H9 (cell line): Measurements from ENCODE around the gene WSB1. TPM values are rescaled to one million over a fixed set of nuclear protein-coding genes. Genes with fewer than 3 reads are reported as not detected.
A peak's percentile ranks its signal among the peaks of the same experiment; 100 is the strongest.

Source experiments
- DNase-seq: peaks from one replicate; pipeline ENCODE4 v3.0.0-alpha.2; 2017
- H2AFZ ChIP-seq: one replicate; pipeline ENCODE4 v1.6.1; 2013; ENCODE audit warnings: mild to moderate bottlenecking, low read length, control low read depth, moderate library complexity
- H2AK5ac ChIP-seq: 2 replicates; pipeline ENCODE4 v1.6.1; 2013; ENCODE audit warnings: low read length, control low read depth, mixed read lengths; ENCODE audit not compliant: insufficient read length
- H2BK120ac ChIP-seq: one replicate; pipeline ENCODE4 v1.6.1; 2013; ENCODE audit warnings: low read depth, mild to moderate bottlenecking, low read length, control low read depth, inconsistent platforms; ENCODE audit not compliant: poor library complexity, severe bottlenecking
- H2BK12ac ChIP-seq: 2 replicates; pipeline ENCODE4 v1.6.1; 2013; ENCODE audit warnings: low read length, control low read depth, mixed read lengths, low read depth; ENCODE audit not compliant: insufficient read length
- H2BK15ac ChIP-seq: 2 replicates; pipeline ENCODE4 v1.6.1; 2013; ENCODE audit warnings: low read depth, low read length, control low read depth
- H2BK20ac ChIP-seq: one replicate; pipeline ENCODE4 v1.6.1; 2013; ENCODE audit warnings: low read depth, mild to moderate bottlenecking, low read length, control low read depth, inconsistent platforms; ENCODE audit not compliant: poor library complexity, severe bottlenecking
- H2BK5ac ChIP-seq: 2 replicates; pipeline ENCODE4 v1.6.1; 2013; ENCODE audit warnings: low read length, control low read depth, mixed read lengths; ENCODE audit not compliant: insufficient read length
- H3K14ac ChIP-seq: 2 replicates; pipeline ENCODE4 v1.6.1; 2013; ENCODE audit warnings: low read length, control low read depth; ENCODE audit not compliant: insufficient read depth
- H3K18ac ChIP-seq: 2 replicates; pipeline ENCODE4 v1.6.1; 2013; ENCODE audit warnings: low read depth, mild to moderate bottlenecking, mixed read lengths, low read length, control low read depth; ENCODE audit not compliant: insufficient read length
- H3K23ac ChIP-seq: 2 replicates; pipeline ENCODE4 v1.6.1; 2013; ENCODE audit warnings: low read length, control low read depth, mixed read lengths, low read depth; ENCODE audit not compliant: insufficient read length
- H3K23me2 ChIP-seq: 2 replicates; pipeline ENCODE4 v1.6.1; 2013; ENCODE audit warnings: low read depth, mild to moderate bottlenecking, mixed read lengths, low read length, control low read depth; ENCODE audit not compliant: insufficient read length, poor library complexity, severe bottlenecking
- H3K27ac ChIP-seq: 2 replicates; pipeline ENCODE4 v1.5.1; 2013; ENCODE audit warnings: low read length, control low read depth, mixed read lengths, low read depth; ENCODE audit not compliant: insufficient read length
- H3K27me3 ChIP-seq: 2 replicates; pipeline ENCODE4 v1.6.1; 2013; ENCODE audit warnings: low read length, control low read depth, inconsistent platforms; ENCODE audit not compliant: insufficient read depth
- H3K4ac ChIP-seq: 2 replicates; pipeline ENCODE4 v1.6.1; 2013; ENCODE audit warnings: low read depth, mild to moderate bottlenecking, control low read depth, inconsistent platforms, low read length, moderate library complexity
- H3K4me1 ChIP-seq: 2 replicates; pipeline ENCODE4 v1.6.1; 2013; ENCODE audit warnings: low read length, control low read depth, inconsistent platforms; ENCODE audit not compliant: insufficient read depth
- H3K4me2 ChIP-seq: 2 replicates; pipeline ENCODE4 v1.6.1; 2013; ENCODE audit warnings: low read length, control low read depth, mixed read lengths; ENCODE audit not compliant: insufficient read length, insufficient read depth
- H3K56ac ChIP-seq: 2 replicates; pipeline ENCODE4 v1.6.1; 2013; ENCODE audit warnings: low read depth, mild to moderate bottlenecking, mixed read lengths, low read length, control low read depth; ENCODE audit not compliant: insufficient read length
- H3K79me1 ChIP-seq: 2 replicates; pipeline ENCODE4 v1.6.1; 2013; ENCODE audit warnings: low read depth, mild to moderate bottlenecking, moderate library complexity, low read length, control low read depth, inconsistent platforms; ENCODE audit not compliant: insufficient read depth, poor library complexity, severe bottlenecking
- H3K79me2 ChIP-seq: 2 replicates; pipeline ENCODE4 v1.6.1; 2013; ENCODE audit warnings: low read length, control low read depth, inconsistent platforms; ENCODE audit not compliant: insufficient read depth
- H3K9ac ChIP-seq: 2 replicates; pipeline ENCODE4 v1.6.1; 2013; ENCODE audit warnings: low read length, control low read depth, mixed read lengths; ENCODE audit not compliant: insufficient read length; ENCODE audit errors: extremely low read depth
- H3K9me3 ChIP-seq: one replicate; pipeline ENCODE4 v1.6.1; 2013; ENCODE audit warnings: low read depth, low read length, inconsistent platforms; ENCODE audit not compliant: control insufficient read depth
- H3T11ph ChIP-seq: one replicate; pipeline ENCODE4 v1.6.1; 2013; ENCODE audit warnings: mild to moderate bottlenecking, low read length, control low read depth, inconsistent platforms
- H4K20me1 ChIP-seq: one replicate; pipeline ENCODE4 v1.6.1; 2013; ENCODE audit not compliant: control insufficient read depth, insufficient read length, insufficient read depth
- H4K5ac ChIP-seq: 2 replicates; pipeline ENCODE4 v1.6.1; 2013; ENCODE audit warnings: low read depth, mild to moderate bottlenecking, mixed read lengths, low read length, control low read depth; ENCODE audit not compliant: insufficient read length
- H4K8ac ChIP-seq: replicated peaks from 2 replicates; pipeline ENCODE4 v1.6.1; 2013; ENCODE audit warnings: low read length, control low read depth, mixed read lengths, low read depth; ENCODE audit not compliant: insufficient read length
- H4K91ac ChIP-seq: 2 replicates; pipeline ENCODE4 v1.6.1; 2013; ENCODE audit warnings: low read depth, mild to moderate bottlenecking, moderate library complexity, mixed read lengths, low read length, control low read depth; ENCODE audit not compliant: insufficient read length
- H3K27ac Mint-ChIP-seq, 3 experiments: 2 replicates in 2 of 3; 3 replicates in 1 of 3; pipeline ENCODE4 v1.8.0; 2020 to 2021; ENCODE audit warnings: mixed read lengths in 3 of 3, mild to moderate bottlenecking in 1 of 3, moderate library complexity in 1 of 3
- H3K27me3 Mint-ChIP-seq: 2 replicates; pipeline ENCODE4 v1.8.0; 2021; ENCODE audit warnings: low read depth, mild to moderate bottlenecking, moderate library complexity, mixed read lengths
- H3K36me3 Mint-ChIP-seq, 3 experiments: 2 replicates in 2 of 3; 3 replicates in 1 of 3; pipeline ENCODE4 v1.8.0; 2020 to 2021; ENCODE audit warnings: low read depth in 3 of 3, mixed read lengths in 3 of 3; ENCODE audit not compliant: insufficient read depth in 1 of 3
- H3K4me1 Mint-ChIP-seq, 2 experiments: 2 replicates each; pipeline ENCODE4 v1.8.0; 2020; ENCODE audit warnings: mixed read lengths in 2 of 2
- H3K4me3 Mint-ChIP-seq, 2 experiments: 2 replicates in 1 of 2; 3 replicates in 1 of 2; pipeline ENCODE4 v1.8.0; 2020 to 2021; ENCODE audit warnings: mild to moderate bottlenecking in 2 of 2, mixed read lengths in 2 of 2, moderate library complexity in 1 of 2
- H3K9me3 Mint-ChIP-seq, 2 experiments: 2 replicates in 1 of 2; 3 replicates in 1 of 2; pipeline ENCODE4 v1.8.0; 2020; ENCODE audit warnings: mild to moderate bottlenecking in 2 of 2, mixed read lengths in 2 of 2, moderate library complexity in 1 of 2
- CTCF ChIP-seq: fragments of 200-600 bp; sonication (generic); conservative IDR thresholded peaks from 3 replicates; pipeline ENCODE4 v1.8.0; 2021; ENCODE audit warnings: antibody characterized with exemption, mild to moderate bottlenecking
- WGBS: extraction: QIAGEN DNeasy Blood & Tissue Kit; methylation state at CpG from one replicate; pipeline ENCODE4 v1.1.7; 2013; ENCODE audit warnings: missing lambda C conversion rate, low lambda C conversion rate, mixed read lengths; ENCODE audit not compliant: insufficient read length; ENCODE audit errors: extremely low coverage; 5-methylcytosine and 5-hydroxymethylcytosine counted together
- total RNA-seq: library from RNA; stranded (reverse); gene quantifications from 2 replicates; pipeline ENCODE4 v1.2.1, GENCODE V29; 2021

Gene WSB1
- total RNA-seq, 1 experiment from 2014 or later, result 187 TPM

- H3K4ac ChIP-seq, result no peak overlapping the region
- H2AFZ ChIP-seq, result no peak overlapping the region
- no peak for TF ChIP-seq CTCF
- H4K5ac ChIP-seq, result no peak overlapping the region
- no peak overlapping the region for H2BK120ac ChIP-seq
- WGBS, result no CpG with 5 or more reads among the region's 10 CpGs
- no peaks in the 10 kb centered on the region for H3K9me3 ChIP-seq
- H2BK20ac ChIP-seq, result no peak overlapping the region
- DNase-seq, result no peak
- H3K9ac ChIP-seq, result no peak overlapping the region
- H2BK12ac ChIP-seq, result no peak overlapping the region
- no peak overlapping the region for H2AK5ac ChIP-seq
- peaks cover 2% of the 10 kb centered on the region for H3K23me2 ChIP-seq
- peaks cover 11% of the 10 kb centered on the region for H3K79me1 ChIP-seq
- no peak overlapping the region for H4K8ac ChIP-seq
- no peak overlapping the region for H2BK5ac ChIP-seq
- H3K56ac ChIP-seq, result no peak overlapping the region
- no peaks in the 10 kb centered on the region for H3K9me3 Mint-ChIP-seq
- no peak overlapping the region for H4K91ac ChIP-seq
- no peaks in the 10 kb centered on the region for H3K27me3 ChIP-seq
- H3K4me2 ChIP-seq, result peak overlapping the region; percentile 87
- H3K14ac ChIP-seq, result no peak overlapping the region
- peaks cover 3 to 25% (median 13%) of the 10 kb centered on the region in 3 experiments; a peak in 6 of 7 replicates for H3K36me3 Mint-ChIP-seq
- peak overlapping the region in 2 of 3 experiments; percentile 68 to 88; a peak in 3 of 7 replicates for H3K27ac Mint-ChIP-seq
- peaks cover 36% of the 10 kb centered on the region; the same call in 1 of the 2 replicates for H3K79me2 ChIP-seq
- H4K20me1 ChIP-seq, result no peaks in the 10 kb centered on the region
- H3K4me3 Mint-ChIP-seq, result peak overlapping the region; percentile 100
- H3K27ac ChIP-seq, result no peak overlapping the region
- H3T11ph ChIP-seq, result no peak overlapping the region
- H2BK15ac ChIP-seq, result no peak overlapping the region
- H3K27me3 Mint-ChIP-seq, result no peaks in the 10 kb centered on the region
- no peak overlapping the region for H3K23ac ChIP-seq
- peaks cover 32 to 36% of the 10 kb centered on the region in 2 experiments for H3K4me1 Mint-ChIP-seq
- H3K18ac ChIP-seq, result no peak overlapping the region
- peaks cover 2% of the 10 kb centered on the region; the same call in 1 of the 2 replicates for H3K4me1 ChIP-seq
Observed at GRCh38 chr17:27295945-27296344, 2.0 kb downstream of the WSB1 start.
